ENCODE data around the gene RBPJL. TPM values are rescaled to one million over a fixed set of nuclear protein-coding genes. Genes with fewer than 3 reads are reported as not detected.

The RBPJL gene
- total RNA-seq, 3 donors from 2014 or later: not detected

- Histone ChIP-seq H3K27ac (peak overlapping the region; percentile 97), H3K36me3 (no peaks in the 10 kb centered on the region), H3K4me3 (peak overlapping the region in 2 of 3 donors; percentile 0 to 45), H3K27me3 (no peaks in the 10 kb centered on the region), H3K9me3 (no peaks in the 10 kb centered on the region), H3K4me1 (peaks cover 5 to 30% of the 10 kb centered on the region in 2 donors)
- peak; percentile 81 to 97 for DNase-seq (ENCODE audit: low spot score in 2 of 2)
- intact Hi-C loops (cut with DNase I; ENCODE audit: low total_unique reads): no loop called here
- TF ChIP-seq CTCF (IDR thresholded peaks at IDR 0.05): peak in 1 of 3 donors; percentile 7
- peak; percentile 10 for TF ChIP-seq POLR2A (IDR thresholded peaks at IDR 0.05)
- TF ChIP-seq POLR2AphosphoS5 (IDR thresholded peaks at IDR 0.05): peak; percentile 89 to 95 (median 91)
Observed at GRCh38 chr20:45358282-45359068, 51.8 kb downstream of the RBPJL start.

GRCh38 chr20:45359069-45359405, 52.4 kb downstream of the RBPJL start:
- H3K36me3 ChIP-seq: no peaks in the 10 kb centered on the region
- peaks cover 5 to 33% of the 10 kb centered on the region in 2 donors for H3K4me1 ChIP-seq
- H3K9me3 ChIP-seq: no peaks in the 10 kb centered on the region
- peak overlapping the region in 1 of 3 donors; percentile 45 for H3K4me3 ChIP-seq
- intact Hi-C loops (cut with DNase I; ENCODE audit: low total_unique reads): no loop called here
- peak in 1 of 2 donors; percentile 95 for DNase-seq (ENCODE audit: low spot score in 2 of 2)
- no peaks in the 10 kb centered on the region for H3K27me3 ChIP-seq
- H3K27ac ChIP-seq: peak overlapping the region; percentile 97
- TF ChIP-seq CTCF (IDR thresholded peaks at IDR 0.05) (no peak), POLR2AphosphoS5 (IDR thresholded peaks at IDR 0.05) (peak; percentile 77 to 93 (median 89))

- Histone ChIP-seq H3K27ac (peak overlapping the region; percentile 97), H3K9me3 (no peaks in the 10 kb centered on the region), H3K36me3 (no peaks in the 10 kb centered on the region), H3K4me1 (peaks cover 5 to 35% of the 10 kb centered on the region in 2 donors), H3K4me3 (peak overlapping the region in 1 of 3 donors; percentile 15), H3K27me3 (no peaks in the 10 kb centered on the region)
- intact Hi-C loops (cut with DNase I; ENCODE audit: low total_unique reads): no loop called here
- DNase-seq (ENCODE audit: low spot score in 2 of 2): peak in 1 of 2 donors; percentile 90
- TF ChIP-seq POLR2AphosphoS5 (IDR thresholded peaks at IDR 0.05) (peak in 1 of 3 donors; percentile 9), CTCF (IDR thresholded peaks at IDR 0.05) (no peak), POLR2A (IDR thresholded peaks at IDR 0.05) (no peak)
Observed at GRCh38 chr20:45359406-45360148, 52.9 kb downstream of the RBPJL start.

- H3K27me3 ChIP-seq: no peaks in the 10 kb centered on the region
- DNase-seq (ENCODE audit: low spot score in 2 of 2): no peak
- H3K27ac ChIP-seq: peak overlapping the region; percentile 13 to 97
- H3K36me3 ChIP-seq: peaks cover 5% of the 10 kb centered on the region
- no peak for TF ChIP-seq POLR2A (IDR thresholded peaks at IDR 0.05)
- no peak for TF ChIP-seq CTCF (IDR thresholded peaks at IDR 0.05)
- TF ChIP-seq POLR2AphosphoS5 (IDR thresholded peaks at IDR 0.05): peak in 1 of 3 donors; percentile 26
- no peaks in the 10 kb centered on the region for H3K9me3 ChIP-seq
- intact Hi-C loops (cut with DNase I; ENCODE audit: low total_unique reads): no loop called here
- H3K4me1 ChIP-seq: peaks cover 5 to 35% of the 10 kb centered on the region in 2 donors
- no peak overlapping the region for H3K4me3 ChIP-seq
Observed at GRCh38 chr20:45361793-45362192, 55.2 kb downstream of the RBPJL start.
